Tibial nerve (tissue), 4 donors: ENCODE measurements around the gene ALKBH1. TPM values are rescaled to one million over a fixed set of nuclear protein-coding genes. Genes with fewer than 3 reads are reported as not detected.
A peak's percentile ranks its signal among the peaks of the same experiment; 100 is the strongest.
"Not testable (repeated sequence)": the region's sequence is repeated elsewhere in the genome, so short reads cannot be mapped to it uniquely, and the experiment has no call there.

ENCODE experiments used
- DNase-seq, 2 donors: peaks; one replicate each; pipeline ENCODE4 v3.0.0-alpha.2; 2019; ENCODE audit warnings: low spot score in 2 of 2
- H3K27ac ChIP-seq, 4 donors: fragments of 200-600 bp; sonication (generic) in 3 of 4; one replicate each; pipeline ENCODE4 v1.5.1; 2017 to 2019; ENCODE audit warnings: mild to moderate bottlenecking in 1 of 4
- H3K27me3 ChIP-seq, 2 donors: fragments of 200-600 bp; sonication (generic) in 1 of 2; one replicate each; pipeline versions ENCODE4 v1.5.1 to v1.6.0; 2017 to 2019
- H3K36me3 ChIP-seq, 3 donors: fragments of 200-600 bp; sonication (generic); one replicate each; pipeline ENCODE4 v1.5.1; 2018 to 2019
- H3K4me1 ChIP-seq, 4 donors: fragments of 200-600 bp; sonication (generic) in 3 of 4; one replicate each; pipeline ENCODE4 v1.5.1; 2017 to 2019
- H3K4me3 ChIP-seq, 4 donors: fragments of 200-600 bp; sonication (generic) in 3 of 4; one replicate each; pipeline ENCODE4 v1.5.1; 2017 to 2019; ENCODE audit warnings: mild to moderate bottlenecking in 1 of 4, moderate library complexity in 1 of 4
- H3K9me3 ChIP-seq, 4 donors: fragments of 200-600 bp; sonication (generic) in 3 of 4; one replicate each; pipeline ENCODE4 v1.5.1; 2017 to 2019
- CTCF ChIP-seq, 5 experiments: fragments of 200-600 bp in 3 of 5; fragments of 450-650 bp in 2 of 5; sonication (generic) in 3 of 5; IDR thresholded peaks; one replicate each; pipeline ENCODE4 v1.5.1; 2016 to 2019; ENCODE audit warnings: antibody characterized with exemption in 5 of 5, mild to moderate bottlenecking in 3 of 5, moderate library complexity in 2 of 5
- EP300 ChIP-seq, 2 donors: sonication (generic); formaldehyde crosslinking; IDR thresholded peaks; one replicate each; pipeline ENCODE4 v1.6.1; 2017; ENCODE audit warnings: antibody characterized with exemption in 2 of 2, mild to moderate bottlenecking in 1 of 2
- POLR2A ChIP-seq, 2 donors: fragments of 450-650 bp; IDR thresholded peaks; one replicate each; pipeline ENCODE4 v1.6.1; 2017; ENCODE audit warnings: antibody characterized with exemption in 2 of 2, mild to moderate bottlenecking in 2 of 2, moderate library complexity in 2 of 2
- WGBS, 2 donors: methylation state at CpG; one replicate each; pipeline ENCODE4 v1.1.5; 2018; 5-methylcytosine and 5-hydroxymethylcytosine counted together
- total RNA-seq, 4 donors: library from RNA; depleted of rRNA; stranded (reverse); fragments of >200 nt; gene quantifications; one replicate each; pipeline ENCODE4 v1.1.0, GENCODE V29; 2016

The ALKBH1 gene
- total RNA-seq = 10 to 100 TPM in 3 of 4 donors, 1 to 10 TPM in 1; 9.6 to 17.0 (median 13.1) TPM

GRCh38 chr14:77707724-77708408 lies at the start of gene ALKBH1, which contains the start of gene SLIRP:
ALKBH1 (minus strand) TSS chr14:77708023; CDS start chr14:77708004, 19 bp downstream.
SLIRP (plus strand) TSS chr14:77708103; CDS start chr14:77708112, 9 bp downstream.
- 0% methylated on average over 49 of the region's 49 CpGs for WGBS, 2 donors
- DNase-seq = peak; percentile 78 to 92
- no peaks in the 10 kb centered on the region for H3K27me3 ChIP-seq
- H3K4me1 ChIP-seq = peaks cover 6 to 47% (median 25%) of the 10 kb centered on the region in 4 donors
- H3K4me3 ChIP-seq = peak within 1 kb of the TSS; percentile 62 to 99 (median 76)
- H3K36me3 ChIP-seq = peaks cover 0 to 56% (median 14%) of the 10 kb centered on the region in 3 donors
- H3K9me3 ChIP-seq = no peaks in the 10 kb centered on the region
- peak within 1 kb of the TSS in 3 of 4 donors; percentile 63 to 82 (median 65) for H3K27ac ChIP-seq
- peak in 1 of 5 experiments; percentile 10 for TF ChIP-seq CTCF (IDR thresholded peaks at IDR 0.05)
- TF ChIP-seq POLR2A (IDR thresholded peaks at IDR 0.05) = peak; percentile 18 to 64
- TF ChIP-seq EP300 (IDR thresholded peaks at IDR 0.05) = peak; percentile 59 to 94

- TF ChIP-seq POLR2A (IDR thresholded peaks at IDR 0.05) (no peak), EP300 (IDR thresholded peaks at IDR 0.05) (no peak), CTCF (IDR thresholded peaks at IDR 0.05) (no peak)
- Histone ChIP-seq H3K27me3 (no peaks in the 10 kb centered on the region), H3K27ac (no peak overlapping the region), H3K4me3 (no peak overlapping the region), H3K4me1 (peaks cover 0 to 32% (median 3%) of the 10 kb centered on the region in 4 donors), H3K36me3 (peaks cover 0 to 78% (median 0%) of the 10 kb centered on the region in 3 donors), H3K9me3 (no peaks in the 10 kb centered on the region)
- whole genome bisulfite sequencing, 2 donors = 74 to 79% methylated on average over 3 of the region's 3 CpGs
- DNase-seq = no peak
Observed at GRCh38 chr14:77752799-77753516, 45.1 kb upstream of the ALKBH1 start.

GRCh38 chr14:77752266-77752665 lies 44.4 kb upstream of the ALKBH1 start:
- 94 to 98% methylated on average over 2 of the region's 2 CpGs for WGBS, 2 donors

GRCh38 chr14:77747425-77747824 lies 39.6 kb upstream of the ALKBH1 start:
- H3K36me3 ChIP-seq = peaks cover 0 to 84% (median 6%) of the 10 kb centered on the region in 3 donors
- not testable (repeated sequence) for H3K27ac ChIP-seq, H3K27me3 ChIP-seq, H3K9me3 ChIP-seq, H3K4me1 ChIP-seq, DNase-seq, H3K4me3 ChIP-seq
- WGBS, 2 donors = 92 to 96% methylated on average over 13 to 16 of the region's 33 CpGs

More at GRCh38 chr14:77752266-77752665, 44.4 kb upstream of the ALKBH1 start:
- Histone ChIP-seq H3K36me3 (peaks cover 0 to 85% (median 0%) of the 10 kb centered on the region in 3 donors), H3K4me1 (peaks cover 0 to 25% (median 1%) of the 10 kb centered on the region in 4 donors), H3K27ac (no peak overlapping the region), H3K9me3 (no peaks in the 10 kb centered on the region), H3K27me3 (no peaks in the 10 kb centered on the region), H3K4me3 (no peak overlapping the region)
- DNase-seq = no peak
- TF ChIP-seq EP300 (IDR thresholded peaks at IDR 0.05) (no peak), CTCF (IDR thresholded peaks at IDR 0.05) (no peak), POLR2A (IDR thresholded peaks at IDR 0.05) (no peak)

- H3K27ac ChIP-seq = no peak overlapping the region
- 52 to 56% methylated on average over 4 of the region's 4 CpGs for WGBS, 2 donors
- H3K36me3 ChIP-seq = peaks cover 0 to 82% (median 6%) of the 10 kb centered on the region in 3 donors
- no peaks in the 10 kb centered on the region for H3K27me3 ChIP-seq
- H3K9me3 ChIP-seq = no peaks in the 10 kb centered on the region
- no peak for DNase-seq
- H3K4me3 ChIP-seq = no peak overlapping the region
- no peak for TF ChIP-seq EP300 (IDR thresholded peaks at IDR 0.05)
- no peak for TF ChIP-seq POLR2A (IDR thresholded peaks at IDR 0.05)
- TF ChIP-seq CTCF (IDR thresholded peaks at IDR 0.05) = no peak
- H3K4me1 ChIP-seq = peaks cover 0 to 3% (median 0%) of the 10 kb centered on the region in 4 donors
Observed at GRCh38 chr14:77746064-77746702, 38.4 kb upstream of the ALKBH1 start.
